GM12878 (cell line): ENCODE measurements around the gene AJUBA. TPM values are rescaled to one million over a fixed set of nuclear protein-coding genes. Genes with fewer than 3 reads are reported as not detected.

Experiments used
- ATAC-seq: fragments of 200-7000 bp; cut with Tn5 transposase; 3 replicates; pipeline ENCODE4 v1.9.1; 2020; ENCODE audit warnings: mild to moderate bottlenecking, moderate library complexity
- BruUV-seq: library from RNA; stranded (reverse); fragments of 400-500 nt; replicated peaks from 2 replicates; lab custom pipeline; 2021; lab: Mats Ljungman, UMichigan
- CTCF ChIA-PET: fragments of 300-600 bp; sonication (Branson Sonifier 250); formaldehyde crosslinking; extraction: SDS; loops from one replicate; lab custom pipeline; 2021; ENCODE audit warnings: inconsistent platforms; lab: Yijun Ruan, JAX
- POLR2A ChIA-PET: fragments of 350-600 bp; formaldehyde crosslinking; extraction: SDS; loops from one replicate; lab custom pipeline; 2021; ENCODE audit warnings: inconsistent platforms; lab: Charles Lee
- RAD21 ChIA-PET: fragments of 300-600 bp; sonication (Branson Sonifier 250); formaldehyde crosslinking; loops from one replicate; lab custom pipeline; 2023; ENCODE audit warnings: antibody characterized with exemption; ENCODE audit not compliant: unreplicated experiment; lab: Charles Lee
- SMC1A ChIA-PET: fragments of 300-600 bp; sonication (Branson Sonifier 250); formaldehyde crosslinking; loops from one replicate; lab custom pipeline; 2023; ENCODE audit not compliant: unreplicated experiment, uncharacterized antibody; lab: Charles Lee
- DNase-seq: peaks from one replicate; pipeline ENCODE4 v3.0.0-alpha.2; 2011; ENCODE audit warnings: low read depth, low spot score
- FAIRE-seq: peaks from 3 replicates; lab custom pipeline; 2011; peaks lifted over from hg19 to GRCh38; lab: Jason Lieb, UNC
- H2AFZ ChIP-seq: 2 replicates; pipeline ENCODE4 v1.6.0; 2011; ENCODE audit warnings: low read depth, low read length, control low read depth; ENCODE audit not compliant: control insufficient read depth
- H3K27ac ChIP-seq: 2 replicates; pipeline ENCODE4 v1.5.1; 2011; ENCODE audit warnings: control low read depth; ENCODE audit not compliant: control insufficient read depth, insufficient read depth
- H3K27me3 ChIP-seq, 2 experiments: replicated peaks in 1 of 2; 2 replicates each; pipeline versions ENCODE4 v1.6.0 to v1.6.1; 2011; ENCODE audit warnings: low read length in 1 of 2; ENCODE audit not compliant: control insufficient read depth in 2 of 2, insufficient read depth in 2 of 2
- H3K36me3 ChIP-seq, 2 experiments: 2 replicates each; pipeline ENCODE4 v1.5.1; 2011; ENCODE audit warnings: low read length in 1 of 2; ENCODE audit not compliant: control insufficient read depth in 2 of 2, insufficient read depth in 2 of 2
- H3K4me1 ChIP-seq: 2 replicates; pipeline ENCODE4 v1.6.1; 2011; ENCODE audit warnings: mild to moderate bottlenecking, low read length, moderate library complexity, mixed read lengths; ENCODE audit not compliant: control insufficient read depth, insufficient read depth
- H3K4me2 ChIP-seq: 2 replicates; pipeline ENCODE4 v1.6.0; 2011; ENCODE audit warnings: control low read depth; ENCODE audit not compliant: control insufficient read depth, insufficient read depth
- H3K4me3 ChIP-seq: fragments of 200-600 bp; sonication (generic); 2 replicates; pipeline ENCODE4 v1.5.1; 2016
- H3K79me2 ChIP-seq: 2 replicates; pipeline ENCODE4 v1.6.0; 2011; ENCODE audit warnings: low read length; ENCODE audit not compliant: control insufficient read depth, insufficient read depth
- H3K9ac ChIP-seq: 2 replicates; pipeline ENCODE4 v1.8.0; 2011; ENCODE audit warnings: low read length, control low read depth, mixed read lengths; ENCODE audit not compliant: control insufficient read depth, insufficient read depth
- H3K9me3 ChIP-seq: replicated peaks from 3 replicates; pipeline ENCODE4 v1.5.1; 2011; ENCODE audit warnings: mild to moderate bottlenecking, low read length; ENCODE audit not compliant: control insufficient read depth, insufficient read depth
- H4K20me1 ChIP-seq: 2 replicates; pipeline ENCODE4 v1.6.0; 2011; ENCODE audit not compliant: control insufficient read depth, insufficient read depth
- CHD1 ChIP-seq: IDR thresholded peaks from 2 replicates; pipeline ENCODE4 v1.6.1; 2012; ENCODE audit warnings: low read depth, low read length, improper control_type of control experiment
- E2F8 ChIP-seq: fragments of 450-650 bp; IDR thresholded peaks from 2 replicates; pipeline ENCODE4 v1.6.1; 2018; ENCODE audit warnings: mild to moderate bottlenecking, low read depth, moderate library complexity; ENCODE audit not compliant: partially characterized antibody
- HDAC2 ChIP-seq: fragments of 200-600 bp; sonication (generic); IDR thresholded peaks from 2 replicates; pipeline ENCODE4 v1.6.1; 2017
- HSF1 ChIP-seq: fragments of 150-350 bp; IDR thresholded peaks from 2 replicates; pipeline ENCODE4 v1.6.1; 2014; ENCODE audit warnings: mild to moderate bottlenecking, low read depth, low read length
- IRF3 ChIP-seq: fragments of 450-650 bp; IDR thresholded peaks from 2 replicates; pipeline ENCODE4 v1.6.1; 2014; ENCODE audit warnings: mild to moderate bottlenecking
- JUND ChIP-seq: IDR thresholded peaks from 2 replicates; pipeline ENCODE4 v1.6.1; 2012; ENCODE audit warnings: low read depth, mild to moderate bottlenecking, low read length, improper control_type of control experiment, moderate library complexity
- NBN ChIP-seq: fragments of 450-650 bp; IDR thresholded peaks from 2 replicates; pipeline ENCODE4 v1.6.1; 2016
- RFX5 ChIP-seq: IDR thresholded peaks from 2 replicates; pipeline ENCODE4 v1.6.1; 2011; ENCODE audit warnings: low read depth, low read length, improper control_type of control experiment
- SREBF1 ChIP-seq: IDR thresholded peaks from 2 replicates; pipeline ENCODE4 v1.6.1; 2012; ENCODE audit warnings: mild to moderate bottlenecking, low read length
- SREBF2 ChIP-seq: IDR thresholded peaks from 2 replicates; pipeline ENCODE4 v1.6.1; 2012; ENCODE audit warnings: mild to moderate bottlenecking, low read length
- STAT1 ChIP-seq: fragments of 450-650 bp; conservative IDR thresholded peaks from 2 replicates; pipeline ENCODE4 v1.6.1; 2014; ENCODE audit warnings: antibody characterized with exemption, mild to moderate bottlenecking
- ZBTB33 ChIP-seq: fragments of 450-650 bp; IDR thresholded peaks from 2 replicates; pipeline ENCODE4 v1.6.1; 2017; ENCODE audit warnings: mild to moderate bottlenecking
- ZNF207 ChIP-seq: fragments of 450-650 bp; IDR thresholded peaks from 2 replicates; pipeline ENCODE4 v1.6.1; 2014; ENCODE audit warnings: antibody characterized with exemption, mild to moderate bottlenecking, borderline replicate concordance
- WGBS: methylation state at CpG from one replicate; pipeline ENCODE4 v1.1.6; 2016; ENCODE audit warnings: low lambda C conversion rate; ENCODE audit not compliant: insufficient replicate concordance, insufficient coverage; ENCODE audit errors: missing lambda C conversion rate; 5-methylcytosine and 5-hydroxymethylcytosine counted together
- in situ Hi-C: fragments of 300-500 bp; cut with MboI; formaldehyde crosslinking; loops from 9 replicates; pipeline ENCODE4 v1.14.3; 2018; ENCODE audit warnings: mixed read lengths
- intact Hi-C: fragments of 100-400 bp; cut with micrococcal nuclease; formaldehyde crosslinking; loops from one replicate; pipeline ENCODE4 v1.14.2; 2022; ENCODE audit not compliant: unreplicated experiment
- polyA plus RNA-seq, 11 experiments: library from polyadenylated mRNA; depleted of rRNA in 4 of 11; unstranded in 6 of 11; stranded (reverse) in 5 of 11; fragments of >200 nt; fragmentation: Nextera tagmentation in 4 of 11; fragmentation: Illumina TruSeq in 1 of 11; extraction: Ambion mirVana in 4 of 11; extraction: Trizol in 1 of 11; gene quantifications; 1 replicate in 1 of 11; 2 replicates in 10 of 11; pipeline versions ENCODE4 v1.2.1 to v1.2.3, GENCODE V29; 2011 to 2016; ENCODE audit warnings: inconsistent platforms in 2 of 11, missing spikeins in 2 of 11, low read depth in 1 of 11
- total RNA-seq, 4 experiments: library from RNA; depleted of rRNA in 3 of 4; stranded (reverse); fragments of >200 nt in 3 of 4; fragmentation: Illumina TruSeq in 1 of 4; extraction: Trizol in 1 of 4; gene quantifications; 2 replicates each; pipeline versions ENCODE4 v1.2.1 to v1.2.3, GENCODE V29; 2013 to 2021

Gene AJUBA
- total and polyA plus RNA-seq, 10 of the 15 experiments (the other 5 are each of a cell fraction or from before 2014, with no cell fraction given) = 0.03 to 18.1 (median 0.36) TPM; not detected in 1

GRCh38 chr14:22998329-22999012 is 16.1 kb upstream of the AJUBA start:
- FAIRE-seq (no peak), DNase-seq (no peak)
- Histone ChIP-seq H3K4me3 (no peak overlapping the region), H3K4me2 (no peak overlapping the region), H3K27me3 (no peaks in the 10 kb centered on the region), H3K9me3 (no peaks in the 10 kb centered on the region)
- SMC1A ChIA-PET = interaction anchor here (6.9 kb wide), 1 partner anchor 9 kb away, joined by 67 read pairs; no protein-coding TSS in a partner anchor
- BruUV-seq = no TSS peak
- RAD21 ChIA-PET = interaction anchor here (1.1 kb wide), 1 partner anchor 12 kb away, joined by 3 read pairs; no protein-coding TSS in a partner anchor
- intact Hi-C loops = no loop called here
- no peak for TF ChIP-seq HSF1
- TF ChIP-seq CHD1 = no peak
- TF ChIP-seq ZBTB33 = no peak
- TF ChIP-seq SREBF1 = no peak
- no peak for TF ChIP-seq RFX5
- TF ChIP-seq STAT1 = no peak
- no peak for TF ChIP-seq NBN
- TF ChIP-seq ZNF207 = no peak
- no peak for TF ChIP-seq JUND
- TF ChIP-seq SREBF2 = no peak
- no peak for TF ChIP-seq IRF3
- TF ChIP-seq E2F8 = no peak
- TF ChIP-seq HDAC2 = no peak
- TF ChIP-seq, all 136 proteins: peak for 0
- ChIA-PET POLR2A (interaction anchor here (1.1 kb wide), 1 partner anchor 9 kb away, joined by 3 read pairs; no protein-coding TSS in a partner anchor), CTCF (interaction anchor here (4.2 to 25.0 kb wide), 4 partner anchors 9 to 56 kb away, joined by 43 to 853 read pairs (median 118); partner anchors contain the start of genes AJUBA and CDH24)
- Histone ChIP-seq H4K20me1 (no peaks in the 10 kb centered on the region), H3K27ac (no peak overlapping the region), H3K79me2 (no peaks in the 10 kb centered on the region), H3K36me3 (no peaks in the 10 kb centered on the region), H3K4me1 (no peaks in the 10 kb centered on the region), H3K9ac (no peak overlapping the region), H2AFZ (no peak overlapping the region)
- ATAC-seq = no peak
- in situ Hi-C loops = no loop called here
- 82% methylated on average over 14 of the region's 16 CpGs for WGBS
